HT-29 (cell line): ENCODE data around the gene AGBL3. TPM values are rescaled to one million over a fixed set of nuclear protein-coding genes. Genes with fewer than 3 reads are reported as not detected.

Experiments
- DNase-seq: peaks from one replicate; pipeline ENCODE4 v3.0.0-alpha.2; 2015; ENCODE audit warnings: low spot score
- total RNA-seq: library from RNA; depleted of rRNA; stranded (reverse); fragments of >200 nt; shearing (Covaris generic); gene quantifications from 2 replicates; pipeline ENCODE4 v1.2.3, GENCODE V29; 2014

Gene AGBL3
- total RNA-seq, 1 experiment from 2014 or later, result 0.18 TPM

DNA sequence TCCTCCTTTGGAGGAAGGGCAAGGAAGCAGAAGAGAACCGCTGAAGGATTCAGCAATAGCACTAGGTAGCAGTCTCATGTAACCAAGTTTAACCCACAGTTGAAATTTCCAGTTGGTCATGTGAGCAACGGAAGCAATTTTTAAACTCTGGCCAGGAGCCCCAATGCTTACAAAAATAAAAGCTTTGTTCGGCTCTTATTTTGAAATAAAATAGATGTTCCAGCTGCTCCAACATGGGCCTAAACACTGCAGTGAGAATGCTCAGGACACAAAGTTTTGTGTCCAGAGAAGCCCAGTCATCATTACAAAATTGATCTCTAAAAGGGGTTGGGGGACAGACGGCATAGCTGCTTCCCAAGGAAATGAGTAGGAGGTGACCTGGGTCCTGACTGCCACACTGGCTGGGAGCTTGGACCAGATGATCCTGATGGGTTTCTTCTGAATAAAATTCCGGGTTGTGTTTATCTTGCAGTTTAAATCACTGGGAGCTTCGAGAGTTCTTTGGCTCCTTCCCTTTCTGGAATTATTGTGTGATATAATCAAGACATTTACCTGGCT lies 161.1 kb downstream of the AGBL3 start:
- no peak for DNase-seq

DNA sequence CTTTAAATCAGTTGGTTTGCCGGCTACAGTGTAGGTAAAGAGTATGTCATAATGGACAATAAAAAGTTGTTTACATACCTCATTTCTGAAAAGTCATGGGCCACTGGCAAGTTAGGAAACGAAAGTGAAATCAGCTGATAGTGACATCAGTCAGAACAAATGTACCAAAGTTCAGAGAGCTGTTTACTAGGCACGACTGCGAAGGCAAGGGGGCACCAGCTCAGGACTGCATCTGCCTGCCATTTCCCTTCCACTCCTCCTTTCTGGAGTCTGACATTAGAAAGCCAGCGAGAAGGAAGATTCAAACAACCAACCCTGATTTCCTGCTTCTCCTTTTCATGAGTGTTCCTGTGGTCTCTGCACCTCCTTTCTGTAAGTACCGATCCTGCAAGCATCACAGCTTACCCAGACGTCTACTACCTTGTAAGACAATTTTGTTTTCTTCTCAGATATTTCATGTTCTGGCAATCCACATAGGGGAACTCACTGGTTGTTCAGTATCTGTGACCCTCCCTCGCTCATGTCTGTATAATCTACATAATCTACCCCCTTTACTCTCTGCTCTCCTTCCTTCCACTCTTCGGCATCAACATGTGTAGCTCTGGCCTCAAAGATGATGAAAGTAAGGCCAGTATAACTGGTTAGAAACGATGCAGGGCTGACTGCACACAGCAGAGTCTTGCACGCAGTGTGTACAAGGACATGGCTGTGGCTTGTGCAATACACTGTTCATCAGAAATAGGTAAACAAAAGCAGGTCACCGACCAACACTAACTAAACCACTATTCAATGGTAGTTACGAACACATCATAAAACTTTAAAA lies 161.8 kb downstream of the AGBL3 start, which contains the start of gene TMEM140:
Gene TMEM140 (plus strand): TSS at position 174 of the 823 bp plus-strand sequence. CDS start 16,370 bp downstream, outside the sequence.
- peak; percentile 84 for DNase-seq

DNA sequence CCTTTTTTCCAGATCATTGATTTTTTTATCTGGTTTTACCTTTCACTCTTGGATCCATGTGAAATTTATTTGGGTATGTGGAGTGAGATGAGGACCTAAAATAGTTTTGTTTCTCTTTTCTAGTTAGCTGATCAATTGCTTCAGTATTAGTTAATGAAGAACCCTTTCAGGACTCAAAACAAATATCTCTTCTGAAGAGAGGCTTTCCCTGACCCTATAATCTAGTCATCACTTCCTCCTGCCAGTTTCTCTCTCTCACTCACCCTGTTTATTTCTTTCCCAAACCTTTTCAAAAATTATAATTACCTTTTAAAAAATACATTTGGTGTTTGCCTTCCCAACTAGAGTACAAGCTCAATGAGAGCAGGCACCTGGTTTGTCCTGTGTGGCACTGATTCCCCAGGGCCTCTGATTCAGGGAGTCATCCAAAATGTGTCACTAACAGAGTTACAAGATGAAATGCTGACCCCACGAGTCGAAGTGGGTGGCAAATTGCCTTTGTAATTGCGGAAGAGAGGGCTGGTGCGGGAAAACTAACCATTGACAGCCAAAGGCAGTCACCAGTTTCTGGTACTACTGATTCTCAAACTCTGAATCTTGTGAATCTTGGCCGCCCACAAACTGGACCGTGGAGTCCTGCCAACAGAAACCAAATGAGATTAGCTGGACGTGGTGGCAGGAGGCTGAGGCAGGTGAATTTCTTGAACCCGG lies 163.9 kb downstream of the AGBL3 start:
- DNase-seq, result no peak

DNA sequence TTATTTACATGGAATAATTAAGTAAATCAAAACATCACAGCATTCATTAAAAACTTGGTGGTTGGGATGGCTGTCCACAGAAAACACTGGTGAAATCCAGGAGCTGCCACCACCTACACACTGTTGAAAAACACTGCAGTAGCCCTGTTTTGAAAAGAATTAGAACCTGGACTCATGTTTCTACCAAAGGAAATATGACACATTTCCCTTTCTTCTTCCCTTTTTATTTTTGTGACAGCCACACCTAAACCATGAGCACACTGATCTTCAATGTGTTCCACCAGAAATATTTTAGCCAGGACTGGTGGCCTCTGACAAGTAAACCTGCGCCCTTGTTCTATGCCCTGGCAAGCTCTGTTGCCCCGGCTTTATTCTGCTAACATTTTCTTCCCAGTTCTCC lies 164.8 kb downstream of the AGBL3 start:
- DNase-seq, result no peak

DNA sequence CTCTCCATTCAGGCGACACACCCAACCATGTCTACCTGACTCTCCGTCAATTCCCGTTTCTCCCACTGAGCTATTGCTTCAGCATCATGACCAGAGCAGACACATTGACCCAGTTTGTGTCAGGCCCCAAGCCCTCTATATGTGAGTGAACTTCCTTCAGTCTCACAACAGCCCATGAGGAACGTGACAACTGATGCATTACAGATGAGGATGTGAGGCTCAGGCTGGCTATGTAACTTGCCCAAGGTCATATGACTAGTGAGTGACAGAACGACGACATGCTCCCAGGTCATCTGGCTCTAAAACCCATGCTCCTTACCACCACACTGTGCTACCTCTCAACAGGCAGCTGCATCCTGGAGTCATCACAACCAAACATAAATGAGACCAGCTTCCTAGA lies 165.2 kb downstream of the AGBL3 start:
- DNase-seq, result no peak

DNA sequence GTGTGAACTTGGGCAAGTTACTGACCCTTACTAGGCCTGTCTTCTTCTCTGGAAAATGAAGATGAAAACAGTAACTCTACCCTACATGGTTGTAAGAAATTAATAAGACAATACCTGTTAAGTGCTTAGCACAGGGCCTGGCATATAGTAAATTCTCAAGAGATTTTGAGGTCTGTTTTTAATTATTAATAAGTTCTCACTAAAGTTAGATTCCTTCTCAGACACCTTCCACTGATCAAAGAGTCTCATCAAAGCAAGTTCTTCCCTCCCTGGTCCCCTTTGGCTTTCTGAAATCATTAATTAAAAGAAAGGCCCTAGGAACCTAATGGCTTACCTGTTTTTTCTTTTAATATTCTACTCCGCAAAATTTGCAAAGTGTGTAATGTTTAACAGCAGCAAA lies 166.1 kb downstream of the AGBL3 start:
- DNase-seq, result no peak

DNA sequence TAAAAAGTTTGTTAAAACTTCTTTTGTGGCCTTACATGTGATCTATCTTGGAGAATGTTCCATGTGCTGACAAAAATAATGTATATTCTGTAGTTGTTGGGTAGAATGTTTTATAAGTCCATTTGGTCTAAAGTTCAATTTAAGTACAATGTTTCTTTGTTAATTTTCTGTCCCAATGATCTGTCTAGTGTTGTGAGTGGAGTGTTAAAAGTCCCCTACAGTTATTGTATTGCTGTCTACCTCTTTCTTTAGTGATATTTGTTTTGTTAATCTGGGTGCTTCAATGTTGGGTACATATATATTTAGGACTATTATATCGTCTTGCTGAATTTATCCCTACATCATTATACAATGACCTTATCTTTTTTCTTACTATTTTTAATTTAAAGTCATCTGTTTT lies 168.4 kb downstream of the AGBL3 start:
- no peak for DNase-seq

DNA sequence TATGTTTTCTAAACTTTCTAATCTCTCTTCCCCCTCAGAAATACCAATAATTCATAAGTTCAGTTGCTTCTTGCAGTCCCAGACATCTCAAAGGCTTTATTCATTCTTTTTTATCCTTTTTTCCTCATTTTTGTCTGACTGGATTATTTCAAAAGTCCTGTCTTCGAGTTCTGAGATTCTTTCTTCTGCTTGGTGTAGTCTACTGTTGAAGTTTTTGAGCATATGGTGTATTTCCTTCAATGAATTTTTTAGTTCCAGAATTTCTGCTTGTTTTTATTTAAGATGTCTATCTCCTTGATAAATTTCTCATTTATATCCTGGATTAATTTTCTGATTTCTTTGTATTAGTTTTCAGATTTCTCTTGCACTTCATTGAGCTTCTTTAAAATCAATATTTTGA lies 170.0 kb downstream of the AGBL3 start:
- no peak for DNase-seq

DNA sequence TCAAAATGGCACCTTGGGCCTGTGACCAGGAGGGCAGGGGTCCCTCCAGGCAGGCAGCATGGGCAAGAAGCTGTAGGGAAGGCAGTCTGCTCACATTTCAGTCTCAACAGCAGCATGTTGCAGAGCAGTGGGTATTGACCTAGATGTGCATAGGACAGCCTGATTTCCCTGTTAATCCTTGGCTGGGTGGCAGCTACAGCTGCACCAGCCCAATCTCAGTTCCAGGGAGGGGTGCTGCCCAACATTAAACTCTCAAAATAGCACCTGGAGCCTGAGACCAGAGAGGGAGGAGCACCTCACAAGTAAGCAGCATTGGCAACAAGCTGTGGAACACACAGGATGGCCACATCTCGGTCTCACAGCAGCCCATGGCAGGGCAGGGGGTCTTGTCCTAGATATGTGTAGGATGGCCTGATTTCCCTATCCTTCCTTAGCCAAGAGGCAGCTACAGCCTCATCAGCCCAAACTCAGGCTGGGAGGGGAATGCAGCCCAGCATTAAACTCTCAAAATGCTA lies 171.9 kb downstream of the AGBL3 start:
- DNase-seq, result no peak

DNA sequence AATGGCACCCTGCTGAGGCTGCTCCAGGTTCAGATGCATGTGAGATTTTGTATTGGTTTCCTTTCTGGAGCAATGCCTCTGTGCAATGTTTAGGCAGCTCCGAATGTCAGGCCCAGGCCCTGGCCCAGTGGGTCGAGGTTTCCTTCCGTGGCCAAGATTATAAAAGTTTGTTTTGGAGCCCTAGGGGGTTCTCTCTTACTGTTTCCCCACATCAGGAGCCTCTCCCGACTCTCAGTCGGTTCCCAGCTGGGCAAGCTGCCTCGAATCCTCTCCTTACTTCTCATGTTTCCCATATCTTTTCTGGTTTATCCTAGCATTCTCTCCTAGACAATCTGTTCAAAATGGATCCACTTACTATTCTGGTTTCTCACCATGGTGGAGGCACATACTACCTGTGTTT lies 172.6 kb downstream of the AGBL3 start:
- no peak for DNase-seq

DNA sequence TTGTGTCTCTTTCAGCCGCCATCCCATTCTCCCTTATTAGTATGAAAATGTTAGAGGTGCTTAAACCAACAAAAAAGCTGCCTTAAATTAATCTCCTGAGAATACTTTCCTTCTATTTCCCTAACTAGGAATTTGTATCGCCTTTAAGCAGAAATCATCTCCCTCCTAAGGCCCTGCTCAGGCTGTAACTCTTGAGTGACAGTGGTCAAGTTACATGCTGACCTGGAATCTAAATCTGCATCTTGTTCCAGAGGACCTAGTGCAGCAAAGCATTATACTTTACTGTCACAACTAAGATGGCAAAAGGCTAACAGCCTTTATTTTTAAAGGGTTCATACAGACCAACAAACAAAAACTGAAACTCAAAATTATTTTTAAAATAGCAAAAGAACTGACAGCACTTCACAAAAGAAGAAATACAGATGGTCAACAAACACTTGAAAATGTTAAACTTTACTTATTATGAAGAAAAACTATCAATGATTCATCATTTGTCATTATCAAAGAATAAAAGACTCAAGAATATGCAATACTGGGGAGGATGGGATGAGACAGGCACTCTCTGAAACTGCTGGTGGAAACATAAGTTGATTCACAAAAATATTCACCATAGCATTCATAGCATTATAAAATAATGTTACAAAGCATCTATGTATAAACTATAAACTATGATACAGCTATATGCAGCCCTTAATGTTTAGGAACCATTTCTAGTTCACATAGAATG lies 173.2 kb downstream of the AGBL3 start:
- no peak for DNase-seq

DNA sequence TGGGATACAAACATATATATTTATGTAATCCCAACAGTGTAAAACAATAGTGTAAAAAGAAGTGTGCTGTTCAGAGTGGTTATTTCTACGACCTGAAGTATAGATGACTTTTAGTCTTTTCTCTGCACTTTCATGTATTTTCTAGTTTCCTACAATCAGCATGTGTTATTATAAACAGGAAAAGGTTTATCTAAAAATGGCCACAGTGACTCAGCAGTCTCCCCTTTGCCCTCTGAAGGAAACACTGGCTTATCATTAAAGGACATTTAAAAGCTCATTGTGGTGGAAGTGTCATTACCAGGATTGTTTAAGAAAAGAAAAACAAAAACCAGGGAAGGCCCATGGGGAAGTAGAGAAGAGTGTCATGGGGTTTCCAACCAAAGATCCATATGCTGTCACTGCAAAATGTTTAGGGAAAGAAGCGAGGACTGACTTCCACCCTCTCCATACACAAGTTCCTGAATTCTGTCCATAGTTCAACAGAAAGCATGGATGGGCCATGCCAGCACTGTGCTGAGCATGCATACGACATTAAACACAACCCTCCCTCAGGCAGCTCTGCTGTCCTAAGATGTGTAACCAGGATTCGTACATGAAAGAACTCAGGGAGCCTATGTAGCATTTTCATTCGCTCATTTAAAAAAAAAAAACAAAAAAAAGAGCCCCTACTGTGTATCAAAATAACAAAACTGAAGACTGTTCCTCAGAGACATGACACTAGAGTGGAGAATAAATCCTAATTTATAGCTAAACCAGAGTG lies 174.0 kb downstream of the AGBL3 start:
- DNase-seq, result peak; percentile 52

DNA sequence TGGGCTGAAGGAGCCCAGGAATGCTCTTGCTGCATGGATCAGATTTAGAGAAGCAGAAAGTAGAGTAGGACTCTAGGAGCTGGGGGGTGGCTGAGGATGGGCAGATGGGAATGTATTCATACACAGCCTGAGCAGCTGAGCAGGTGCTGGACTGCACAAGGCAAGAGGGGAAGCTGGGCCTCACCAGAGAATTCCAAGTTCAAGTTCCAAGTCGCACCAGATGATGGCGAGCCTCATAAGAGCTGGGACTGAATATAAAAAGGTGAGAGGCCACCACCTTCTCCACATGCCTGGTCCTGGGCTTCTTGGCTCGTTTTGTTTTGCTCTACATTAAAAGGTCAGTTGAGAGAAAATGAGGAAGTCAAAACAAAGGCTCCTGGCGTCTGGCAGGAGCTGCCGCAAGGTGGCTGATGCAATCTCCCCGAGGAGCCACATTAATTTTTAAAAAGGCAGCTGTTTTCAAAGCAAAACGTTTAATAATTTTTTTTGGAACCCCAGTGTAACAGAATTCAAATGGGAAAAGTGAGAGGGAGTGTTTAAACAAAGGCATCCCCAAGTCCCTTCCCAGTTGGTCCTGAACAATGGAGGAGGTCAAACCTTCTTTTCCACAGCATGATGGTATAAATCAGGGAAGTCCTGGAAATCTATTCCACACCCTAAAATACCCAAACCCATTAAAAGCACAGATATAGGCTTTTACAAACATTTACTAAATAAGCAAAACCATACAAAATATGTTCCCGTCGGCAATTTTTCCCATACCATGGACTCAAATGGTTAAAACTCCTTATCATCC lies 174.7 kb downstream of the AGBL3 start:
- DNase-seq, result peak; percentile 58

DNA sequence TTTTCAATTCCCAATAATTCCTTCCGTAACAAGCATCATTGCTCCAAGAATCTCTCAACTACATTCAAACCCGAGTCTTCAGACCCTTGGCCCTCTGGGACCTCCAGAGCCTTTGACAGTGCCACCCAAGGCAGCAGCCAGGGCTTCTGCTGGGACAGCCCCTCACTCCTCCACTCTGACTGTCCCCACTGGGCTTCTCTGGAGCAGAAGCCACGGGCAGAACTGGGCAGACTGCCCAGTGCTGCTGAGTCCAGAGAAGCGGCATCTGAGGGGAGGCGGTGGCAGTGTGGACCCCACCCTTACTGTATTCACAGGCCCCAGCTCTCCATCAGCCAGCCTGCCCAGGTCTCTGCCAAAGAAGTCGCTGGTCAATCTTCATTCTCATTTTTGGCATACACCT lies 175.4 kb downstream of the AGBL3 start:
- no peak for DNase-seq

DNA sequence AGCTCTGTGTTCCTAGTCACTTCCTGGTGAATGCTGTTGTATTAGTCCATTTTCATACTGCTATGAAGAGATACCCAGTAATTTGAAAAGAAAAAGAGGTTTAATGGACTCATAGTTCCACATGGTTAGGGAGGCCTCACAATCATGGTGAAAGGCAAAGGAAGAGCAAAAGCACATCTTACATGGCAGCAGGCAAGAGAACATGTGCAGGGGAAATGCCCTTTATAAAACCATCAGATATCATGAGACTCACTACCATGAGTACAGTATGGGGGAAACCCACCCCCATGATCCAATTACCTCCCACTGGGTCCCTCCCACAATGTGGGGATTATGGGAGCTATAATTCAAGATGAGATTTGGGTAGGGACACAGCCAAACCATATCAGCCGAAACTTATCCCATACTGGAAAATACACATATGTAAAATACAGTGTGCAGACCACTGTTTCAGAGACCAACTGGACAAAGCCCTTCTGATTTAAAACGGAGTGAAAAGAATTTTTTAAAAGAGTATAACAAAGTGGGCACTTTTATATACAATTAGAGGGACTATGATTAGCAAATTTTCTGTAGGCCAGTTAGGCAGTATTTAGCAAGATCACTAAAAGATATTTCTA lies 176.2 kb downstream of the AGBL3 start:
- no peak for DNase-seq

DNA sequence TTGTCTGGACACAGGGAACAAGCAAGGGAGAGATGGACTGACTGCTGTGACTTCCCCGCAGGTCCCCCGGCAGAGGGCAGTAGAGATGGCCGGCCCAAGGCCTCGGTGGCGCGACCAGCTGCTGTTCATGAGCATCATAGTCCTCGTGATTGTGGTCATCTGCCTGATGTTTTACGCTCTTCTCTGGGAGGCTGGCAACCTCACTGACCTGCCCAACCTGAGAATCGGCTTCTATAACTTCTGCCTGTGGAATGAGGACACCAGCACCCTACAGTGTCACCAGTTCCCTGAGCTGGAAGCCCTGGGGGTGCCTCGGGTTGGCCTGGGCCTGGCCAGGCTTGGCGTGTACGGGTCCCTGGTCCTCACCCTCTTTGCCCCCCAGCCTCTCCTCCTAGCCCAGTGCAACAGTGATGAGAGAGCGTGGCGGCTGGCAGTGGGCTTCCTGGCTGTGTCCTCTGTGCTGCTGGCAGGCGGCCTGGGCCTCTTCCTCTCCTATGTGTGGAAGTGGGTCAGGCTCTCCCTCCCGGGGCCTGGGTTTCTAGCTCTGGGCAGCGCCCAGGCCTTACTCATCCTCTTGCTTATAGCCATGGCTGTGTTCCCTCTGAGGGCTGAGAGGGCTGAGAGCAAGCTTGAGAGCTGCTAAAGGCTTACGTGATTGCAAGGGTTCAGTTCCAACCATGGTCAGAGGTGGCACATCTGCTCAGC lies 178.2 kb downstream of the AGBL3 start:
- no peak for DNase-seq

DNA sequence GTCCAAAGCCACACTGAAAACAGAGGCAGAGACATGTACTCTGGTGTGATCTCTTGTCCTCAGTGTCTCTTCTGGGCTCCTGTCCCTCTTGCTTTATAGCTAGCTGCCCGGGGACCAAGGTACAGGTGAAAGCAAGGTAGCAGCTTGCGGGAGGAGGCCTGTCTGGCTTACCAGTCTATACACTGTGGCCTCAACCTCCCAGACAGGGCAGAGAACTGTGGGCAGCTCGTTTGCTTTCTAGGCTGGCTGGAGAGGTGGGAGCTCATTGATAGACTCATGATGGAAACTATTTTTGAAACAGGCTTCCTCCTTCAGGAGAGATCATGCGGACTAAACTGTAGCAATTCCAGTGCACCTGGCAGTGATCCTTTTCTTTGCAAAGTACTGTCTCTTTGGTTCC lies 179.6 kb downstream of the AGBL3 start:
- DNase-seq, result no peak

DNA sequence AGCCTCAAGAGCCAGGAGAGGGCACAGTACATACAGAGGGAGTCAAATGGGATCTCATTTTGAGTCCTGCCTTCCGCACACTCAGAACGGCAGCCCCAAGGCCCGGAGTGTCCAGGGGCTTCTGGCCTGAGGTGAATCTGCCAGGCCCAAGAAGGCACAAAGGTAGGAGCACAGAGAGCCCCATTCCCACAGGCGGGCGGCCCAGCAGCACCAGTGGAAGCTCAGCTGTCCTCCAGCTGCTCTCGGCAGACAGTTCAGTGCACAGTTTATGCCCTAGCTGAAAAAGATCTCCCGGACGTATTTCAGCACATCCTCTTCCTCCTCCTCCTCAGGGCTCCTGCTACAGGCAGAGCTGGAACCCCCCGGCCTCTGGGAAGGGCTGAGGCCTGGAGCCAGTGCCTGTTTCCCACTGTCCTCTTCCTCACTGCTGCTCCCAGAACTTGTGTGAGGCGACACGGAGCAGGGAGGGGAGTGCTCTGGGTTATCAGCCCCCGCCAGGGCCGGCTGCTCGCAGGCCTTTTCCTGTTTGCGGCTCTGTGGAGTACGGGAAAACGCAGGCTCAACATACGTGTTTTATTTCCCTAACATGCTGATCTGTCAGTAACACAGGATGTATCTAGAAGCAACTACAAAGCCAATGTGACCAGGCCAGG lies 180.2 kb downstream of the AGBL3 start:
- no peak for DNase-seq
